ENCODE results near the gene RGS6.

- TF ChIP-seq ZNF274 (IDR thresholded peaks at IDR 0.05; ENCODE audit: low read depth, low read length) (no peak), SUZ12 (IDR thresholded peaks at IDR 0.05; ENCODE audit: extremely low read depth, insufficient read depth, insufficient read length) (no peak)
Observed at GRCh38 chr14:72525087-72525915, 593.1 kb downstream of the RGS6 start.
